ENCODE measurements around the gene C1orf87. TPM values are rescaled to one million over a fixed set of nuclear protein-coding genes. Genes with fewer than 3 reads are reported as not detected.
A peak's percentile ranks its signal among the peaks of the same experiment; 100 is the strongest.

C1orf87 gene
- total and polyA plus RNA-seq, 12 donors = 0.14 TPM; not detected in 11

GRCh38 chr1:59986516-59987310 is 86.9 kb downstream of the C1orf87 start:
- no peak for TF ChIP-seq POLR2A (IDR thresholded peaks at IDR 0.05)
- TF ChIP-seq CTCF (IDR thresholded peaks at IDR 0.05) = no peak
- intact Hi-C loops (cut with DNase I) = no loop called here
- DNase-seq = no peak

GRCh38 chr1:59985911-59986515 is 87.6 kb downstream of the C1orf87 start:
- no peak for DNase-seq
- 79 to 88% (median 84%) methylated on average over 8 of the region's 8 CpGs for WGBS, 4 donors
- no peak overlapping the region for H3K27ac ChIP-seq
- no peaks in the 10 kb centered on the region for H3K9me3 ChIP-seq (replicated peaks in 1 of 3)
- H3K4me1 ChIP-seq (replicated peaks in 1 of 2) = no peaks in the 10 kb centered on the region
- no peaks in the 10 kb centered on the region for H3K27me3 ChIP-seq
- no peaks in the 10 kb centered on the region for H3K36me3 ChIP-seq (replicated peaks in 1 of 2)
- H3K4me3 ChIP-seq = no peak overlapping the region
- TF ChIP-seq POLR2A (IDR thresholded peaks at IDR 0.05) = no peak
- no peak for TF ChIP-seq CTCF (IDR thresholded peaks at IDR 0.05)
- intact Hi-C loops (cut with DNase I) = no loop called here

More at GRCh38 chr1:59986516-59987310, 86.9 kb downstream of the C1orf87 start:
- H3K36me3 ChIP-seq (replicated peaks in 1 of 2) = no peaks in the 10 kb centered on the region
- no peaks in the 10 kb centered on the region for H3K4me1 ChIP-seq (replicated peaks in 1 of 2)
- H3K4me3 ChIP-seq = no peak overlapping the region
- WGBS, 4 donors = 52 to 73% (median 71%) methylated on average over 10 to 12 of the region's 12 CpGs
- no peaks in the 10 kb centered on the region for H3K9me3 ChIP-seq (replicated peaks in 1 of 3)
- H3K27ac ChIP-seq = no peak overlapping the region
- H3K27me3 ChIP-seq = no peaks in the 10 kb centered on the region

GRCh38 chr1:59979666-59980065 is 93.9 kb downstream of the C1orf87 start:
- intact Hi-C loops (cut with DNase I) = loop anchor here in 1 of 2 donors (10.0 kb wide), 1 partner anchor 155 kb away; no protein-coding TSS in a partner anchor
- H3K36me3 ChIP-seq (replicated peaks in 1 of 2) = no peaks in the 10 kb centered on the region
- 77 to 86% (median 83%) methylated on average over 5 of the region's 5 CpGs for WGBS, 4 donors
- peak in 1 of 7 donors; percentile 5 for DNase-seq
- H3K9me3 ChIP-seq (replicated peaks in 1 of 3) = no peaks in the 10 kb centered on the region
- TF ChIP-seq CTCF (IDR thresholded peaks at IDR 0.05) = no peak
- no peak for TF ChIP-seq POLR2A (IDR thresholded peaks at IDR 0.05)
- no peaks in the 10 kb centered on the region for H3K4me1 ChIP-seq (replicated peaks in 1 of 2)
- no peak overlapping the region for H3K27ac ChIP-seq
- H3K4me3 ChIP-seq = no peak overlapping the region
- peaks cover 7% of the 10 kb centered on the region for H3K27me3 ChIP-seq

GRCh38 chr1:59978511-59978910 is 95.1 kb downstream of the C1orf87 start:
- no peaks in the 10 kb centered on the region for H3K9me3 ChIP-seq (replicated peaks in 1 of 3)
- H3K4me1 ChIP-seq (replicated peaks in 1 of 2) = no peaks in the 10 kb centered on the region
- 81 to 95% (median 92%) methylated on average over 2 of the region's 2 CpGs for WGBS, 4 donors
- no peak overlapping the region for H3K27ac ChIP-seq
- H3K27me3 ChIP-seq = peaks cover 7% of the 10 kb centered on the region
- intact Hi-C loops (cut with DNase I) = loop anchor here in 1 of 2 donors (10.0 kb wide), 1 partner anchor 156 kb away; no protein-coding TSS in a partner anchor
- H3K36me3 ChIP-seq (replicated peaks in 1 of 2) = no peaks in the 10 kb centered on the region
- TF ChIP-seq POLR2A (IDR thresholded peaks at IDR 0.05) = no peak
- TF ChIP-seq CTCF (IDR thresholded peaks at IDR 0.05) = no peak
- no peak for DNase-seq
- H3K4me3 ChIP-seq = no peak overlapping the region

All from adrenal gland (tissue), 12 donors.